Stimulated activated effector memory CD8-positive, alpha-beta T cell treated with anti-CD3 and anti-CD28 coated beads, Interleukin-12 subunit alpha, Interleukin-12 subunit beta, amount 100 ng/mL, for 72 hours (primary cell): ENCODE measurements around the gene FGR.

Source experiments
- ATAC-seq: fragments of 150-1000 bp; cut with Tn5 transposase; 2 replicates; pipeline ENCODE4 v1.10.0; 2021
- DNase-seq, 2 donors: peaks; one replicate each; pipeline ENCODE4 v3.0.0; 2021 to 2022; ENCODE audit warnings: low spot score in 2 of 2
- H3K27ac Mint-ChIP-seq: one replicate; pipeline ENCODE4 v1.8.0; 2022; ENCODE audit warnings: mild to moderate bottlenecking, mixed read lengths
- H3K36me3 Mint-ChIP-seq: one replicate; pipeline ENCODE4 v1.8.0; 2022; ENCODE audit warnings: mild to moderate bottlenecking, mixed read lengths
- H3K4me1 Mint-ChIP-seq: one replicate; pipeline ENCODE4 v1.8.0; 2022; ENCODE audit warnings: mixed read lengths
- H3K4me3 Mint-ChIP-seq: one replicate; pipeline ENCODE4 v1.8.0; 2022; ENCODE audit warnings: mild to moderate bottlenecking, mixed read lengths
- H3K9me3 Mint-ChIP-seq: one replicate; pipeline ENCODE4 v1.8.0; 2022; ENCODE audit warnings: mixed read lengths

Gene FGR

DNA sequence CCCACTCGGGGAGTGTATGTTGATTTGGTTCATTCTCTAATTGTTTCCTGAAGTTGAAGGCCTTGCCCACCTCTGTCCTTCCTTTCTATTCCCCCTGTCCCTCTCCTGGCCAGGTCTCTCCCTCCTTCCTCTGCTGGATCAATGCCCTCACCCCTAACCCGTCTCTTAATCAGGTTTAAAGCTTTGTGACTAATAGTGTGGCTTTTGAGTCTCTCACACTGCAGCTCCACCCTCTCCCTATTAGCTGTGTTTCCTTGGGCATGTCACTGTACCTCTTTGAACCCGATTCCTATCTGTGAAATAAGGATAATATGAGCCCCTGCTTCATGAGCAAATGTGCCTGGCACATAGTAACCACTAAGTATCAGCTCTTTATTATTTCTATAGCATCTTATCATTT lies 51.5 kb downstream of the FGR start:
- DNase-seq (no peak), ATAC-seq (no peak)
- peaks cover 40% of the 10 kb centered on the region for H3K4me1 Mint-ChIP-seq
- H3K27ac Mint-ChIP-seq, result no peak overlapping the region
- H3K9me3 Mint-ChIP-seq, result no peaks in the 10 kb centered on the region
- H3K4me3 Mint-ChIP-seq, result no peak overlapping the region
- H3K36me3 Mint-ChIP-seq, result no peaks in the 10 kb centered on the region

DNA sequence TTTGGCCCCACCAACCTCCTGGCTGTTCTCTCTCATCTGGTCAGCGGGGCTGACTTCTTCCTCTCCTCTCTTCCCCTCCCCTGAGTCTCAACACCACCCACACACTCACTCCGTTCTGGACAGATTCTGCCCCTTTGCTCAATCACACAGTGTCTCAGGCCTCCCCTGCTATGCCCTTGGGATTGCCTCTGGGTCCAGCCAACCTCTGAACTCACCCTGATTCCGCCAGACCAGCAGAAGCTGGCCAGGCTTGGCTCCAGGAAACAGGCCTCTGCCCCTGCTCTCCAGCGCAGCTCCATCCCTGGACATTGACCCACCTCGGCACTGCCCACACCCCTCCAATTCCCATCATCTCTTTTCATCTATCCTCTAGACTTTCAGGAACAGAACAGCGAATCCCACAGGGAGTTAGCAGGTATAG lies 53.2 kb downstream of the FGR start:
- no peaks in the 10 kb centered on the region for H3K9me3 Mint-ChIP-seq
- H3K4me3 Mint-ChIP-seq, result no peak overlapping the region

DNA sequence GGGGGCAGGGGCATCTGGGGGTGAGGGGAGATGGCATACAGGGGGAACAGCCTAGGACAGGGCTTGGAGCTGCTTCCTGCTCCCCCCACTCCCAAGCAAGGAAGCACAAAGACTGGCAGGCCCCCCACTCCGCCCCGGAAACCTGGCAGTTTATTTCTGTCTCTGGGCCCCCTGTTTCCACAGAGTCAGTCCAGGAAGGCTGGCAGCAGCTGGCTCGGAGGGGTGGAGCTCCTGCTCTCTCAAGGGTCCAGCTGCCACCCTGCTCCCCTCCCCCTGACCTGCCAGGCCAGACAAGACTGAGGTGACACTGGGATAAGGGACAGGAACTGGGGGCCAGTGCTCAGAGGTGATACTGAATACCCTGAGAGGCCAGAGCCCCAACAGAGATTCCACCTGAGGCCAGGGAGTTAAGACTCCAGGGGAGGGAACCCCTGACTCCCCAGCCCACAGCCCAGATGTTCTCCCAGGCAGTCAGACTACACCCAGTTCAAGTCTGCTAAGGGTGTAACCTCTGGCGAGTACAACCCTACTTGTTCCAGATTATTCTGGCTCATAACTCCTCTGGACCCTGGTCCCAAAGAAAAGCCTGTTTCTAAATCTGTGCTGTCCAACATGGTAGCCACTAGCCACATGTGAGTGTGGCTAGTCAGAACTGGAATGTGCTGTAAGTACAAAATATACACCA lies 57.3 kb downstream of the FGR start:
- no peak overlapping the region for H3K4me3 Mint-ChIP-seq
- peaks cover 45% of the 10 kb centered on the region for H3K4me1 Mint-ChIP-seq
- DNase-seq (no peak), ATAC-seq (no peak)
- H3K36me3 Mint-ChIP-seq, result peaks cover 5% of the 10 kb centered on the region
- H3K27ac Mint-ChIP-seq, result no peak overlapping the region
- H3K9me3 Mint-ChIP-seq, result no peaks in the 10 kb centered on the region

More for the DNA sequence above, 53.2 kb downstream of the FGR start:
- Mint-ChIP-seq H3K36me3 (no peaks in the 10 kb centered on the region), H3K4me1 (peaks cover 40% of the 10 kb centered on the region), H3K27ac (peak overlapping the region; percentile 29)
- DNase-seq (no peak), ATAC-seq (no peak)

DNA sequence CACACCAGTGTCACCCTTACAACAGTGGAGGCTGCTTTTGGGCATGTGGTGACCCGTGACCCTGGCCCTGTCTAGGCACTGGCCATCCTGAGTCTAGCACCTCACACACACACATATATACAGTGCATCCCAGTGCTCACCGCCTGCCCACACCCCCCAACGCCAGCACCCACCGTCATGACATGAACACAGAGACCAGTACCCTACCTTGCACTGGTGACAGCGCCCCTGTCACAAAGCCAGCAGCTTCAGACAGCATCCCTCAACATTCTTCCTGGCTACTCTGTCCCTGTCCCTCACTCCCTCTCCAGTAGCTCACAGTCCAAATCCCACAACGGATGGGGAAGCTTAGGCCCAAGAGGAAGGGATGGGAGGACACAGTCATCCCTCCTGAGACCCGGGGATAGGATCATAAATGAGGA lies 58.2 kb downstream of the FGR start:
- ATAC-seq (no peak), DNase-seq (no peak)
- H3K4me3 Mint-ChIP-seq, result no peak overlapping the region
- H3K27ac Mint-ChIP-seq, result peak overlapping the region; percentile 29
- H3K36me3 Mint-ChIP-seq, result peaks cover 5% of the 10 kb centered on the region
- H3K9me3 Mint-ChIP-seq, result no peaks in the 10 kb centered on the region
- peaks cover 43% of the 10 kb centered on the region for H3K4me1 Mint-ChIP-seq

DNA sequence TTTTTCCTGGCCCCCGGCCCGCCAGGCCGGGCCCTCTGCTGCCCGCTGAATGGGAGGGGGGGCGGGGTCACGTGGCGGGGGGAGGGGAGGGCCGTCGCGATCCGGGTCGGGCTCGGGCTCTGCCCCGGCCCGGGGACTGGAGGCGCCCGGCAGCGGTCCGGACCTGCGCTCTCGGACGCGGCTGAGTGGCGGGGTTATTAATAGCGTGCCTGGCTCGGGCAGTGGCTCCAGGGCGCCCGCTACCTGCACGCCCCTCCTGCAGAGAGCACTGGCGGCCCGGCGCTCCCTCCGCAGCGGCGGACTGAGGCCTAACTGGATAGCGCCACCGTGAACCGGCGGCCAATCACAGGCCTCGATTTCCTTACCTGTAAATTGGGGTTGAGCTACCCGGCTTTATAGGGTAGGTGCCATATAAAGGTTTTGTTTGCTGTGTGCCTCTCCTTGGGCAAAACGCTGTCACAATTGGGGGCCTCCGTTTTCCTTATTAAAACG lies 59.1 kb downstream of the FGR start:
- no peak for DNase-seq
- H3K9me3 Mint-ChIP-seq, result no peaks in the 10 kb centered on the region
- H3K4me3 Mint-ChIP-seq, result no peak overlapping the region
- ATAC-seq, result no peak
- H3K27ac Mint-ChIP-seq, result no peak overlapping the region
- peaks cover 41% of the 10 kb centered on the region for H3K4me1 Mint-ChIP-seq
- peaks cover 5% of the 10 kb centered on the region for H3K36me3 Mint-ChIP-seq

DNA sequence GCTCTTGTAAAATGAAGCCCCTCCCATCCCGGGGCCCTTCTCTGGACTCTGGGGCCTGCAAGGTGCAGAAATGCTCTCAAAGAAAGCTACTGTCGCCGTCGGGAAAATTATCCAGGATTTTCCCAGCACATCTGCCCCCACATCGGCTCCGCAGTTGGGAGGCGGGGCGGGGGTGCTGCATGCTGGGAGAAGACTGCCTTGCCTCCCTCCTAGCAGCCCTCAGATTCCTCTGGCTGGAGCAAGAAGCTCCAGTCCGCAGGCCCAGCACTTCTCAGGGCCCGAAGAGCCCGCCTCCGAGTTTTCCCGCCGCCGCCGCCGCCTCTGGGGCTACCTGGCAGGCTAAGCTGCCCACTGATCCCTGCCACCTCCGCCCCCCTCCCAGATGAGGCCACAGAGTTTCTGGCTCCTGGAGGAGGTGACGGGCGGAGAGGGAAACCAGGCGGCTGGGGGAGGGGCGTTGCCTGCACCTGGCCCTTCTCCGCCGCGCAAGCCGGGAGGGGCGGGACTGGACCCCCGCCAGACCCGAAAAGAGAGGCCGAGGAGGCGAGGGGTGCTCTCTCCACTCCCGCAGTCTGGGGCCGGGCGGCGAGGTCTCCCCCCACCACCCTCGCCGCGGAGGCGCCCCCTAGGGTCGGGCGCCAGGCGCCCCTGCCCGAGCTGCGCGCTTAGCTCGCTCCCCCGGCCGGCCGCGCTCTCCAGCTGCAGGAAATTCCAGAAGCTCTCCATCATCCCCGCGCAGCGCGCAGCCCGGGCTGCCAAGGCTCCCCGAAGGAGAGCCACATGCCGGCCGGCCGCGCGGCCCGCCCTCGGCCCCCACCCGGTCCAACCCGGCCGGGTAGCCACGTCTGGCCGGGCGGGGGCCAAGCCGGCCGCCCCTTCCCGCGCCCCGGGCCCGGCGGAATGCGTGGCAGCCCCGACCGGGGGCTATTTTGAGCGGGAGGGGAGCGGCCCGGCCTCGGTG lies 59.8 kb downstream of the FGR start:
- no peak overlapping the region for H3K4me3 Mint-ChIP-seq

DNA sequence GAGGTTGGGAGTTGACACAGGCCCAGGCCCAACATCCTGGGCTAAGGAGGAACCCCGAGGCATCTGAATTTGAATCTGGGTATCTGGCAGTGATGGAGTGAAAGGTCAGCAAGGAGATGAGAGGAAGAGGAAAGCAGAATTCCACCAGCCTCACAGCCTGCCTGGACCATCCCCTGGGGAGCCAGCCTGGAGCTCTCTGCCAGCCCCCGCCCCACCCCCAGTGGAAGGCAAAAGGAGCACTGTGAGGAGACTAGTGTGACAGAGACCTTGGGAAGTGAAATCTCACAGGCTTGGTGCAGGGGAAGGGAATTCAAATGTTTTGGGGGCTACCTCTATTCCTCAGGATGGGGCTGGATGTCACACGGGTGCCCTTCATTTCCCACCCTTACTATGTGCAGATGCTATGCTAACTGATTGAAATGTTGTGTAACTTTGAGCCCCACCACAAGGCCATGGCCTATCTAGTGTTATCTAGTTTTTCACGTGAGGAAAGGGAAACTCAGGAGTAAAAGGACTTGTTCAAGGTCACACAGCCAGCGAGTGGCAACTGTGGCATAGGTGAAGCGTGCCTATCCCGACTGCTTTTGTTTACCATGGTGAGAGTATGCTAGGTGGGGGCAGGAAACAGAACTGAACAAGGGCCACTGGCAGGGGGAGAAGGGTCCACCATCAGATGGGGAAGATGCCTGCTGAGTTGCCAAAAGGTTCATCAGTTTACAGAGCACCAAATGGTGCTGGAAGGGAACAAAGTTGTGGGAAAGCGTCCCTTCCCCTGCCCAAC lies 60.8 kb downstream of the FGR start:
- DNase-seq, result no peak
- Mint-ChIP-seq H3K4me1 (peaks cover 41% of the 10 kb centered on the region), H3K27ac (peak overlapping the region; percentile 6)

More for the DNA sequence above, 59.8 kb downstream of the FGR start:
- ATAC-seq (no peak), DNase-seq (no peak)
- Mint-ChIP-seq H3K27ac (peak overlapping the region; percentile 6), H3K9me3 (no peaks in the 10 kb centered on the region), H3K4me1 (peaks cover 44% of the 10 kb centered on the region), H3K36me3 (peaks cover 5% of the 10 kb centered on the region)

DNA sequence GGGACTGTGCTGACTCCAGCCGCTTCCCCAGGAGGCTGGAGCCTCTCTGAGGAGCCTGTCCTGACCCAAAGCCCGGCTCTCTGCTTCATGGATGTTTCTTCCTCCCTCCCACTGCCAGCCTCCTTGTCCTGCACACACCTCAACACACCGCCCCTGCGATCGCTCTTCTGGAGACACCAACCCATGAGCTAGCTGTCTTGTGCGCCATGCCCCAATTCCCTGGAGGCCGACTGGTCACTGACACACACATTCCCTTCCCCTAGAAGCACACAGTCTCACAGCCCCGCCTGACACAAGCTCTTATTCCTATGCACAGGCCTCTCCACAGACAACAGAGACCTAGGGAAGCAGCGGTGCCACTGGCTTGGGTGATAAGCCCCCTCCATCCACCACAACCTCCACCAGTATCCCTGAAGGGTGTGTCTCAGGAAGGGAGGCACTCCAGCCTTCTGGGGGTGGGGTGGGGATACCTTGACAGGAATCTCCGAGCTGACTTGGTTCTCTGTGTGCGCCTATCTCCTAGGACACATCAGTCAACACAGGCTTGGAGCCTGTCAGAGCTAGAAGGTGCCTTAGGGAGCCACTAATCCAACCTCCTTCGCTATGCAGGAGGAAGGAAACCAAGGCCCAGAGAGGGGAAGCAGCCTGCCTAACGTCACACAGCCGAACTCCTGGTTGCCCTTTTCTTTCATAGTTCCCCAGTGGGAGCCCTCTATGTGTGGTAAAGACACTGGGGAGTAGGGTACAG lies 62.1 kb downstream of the FGR start:
- H3K4me3 Mint-ChIP-seq, result no peak overlapping the region
- peak overlapping the region; percentile 17 for H3K27ac Mint-ChIP-seq
- peaks cover 10% of the 10 kb centered on the region for H3K36me3 Mint-ChIP-seq
- ATAC-seq (no peak), DNase-seq (no peak)
- H3K4me1 Mint-ChIP-seq, result peaks cover 51% of the 10 kb centered on the region
- H3K9me3 Mint-ChIP-seq, result no peaks in the 10 kb centered on the region

More for the DNA sequence above, 60.8 kb downstream of the FGR start:
- no peak overlapping the region for H3K4me3 Mint-ChIP-seq
- no peak for ATAC-seq
- H3K36me3 Mint-ChIP-seq, result peaks cover 5% of the 10 kb centered on the region
- no peaks in the 10 kb centered on the region for H3K9me3 Mint-ChIP-seq

DNA sequence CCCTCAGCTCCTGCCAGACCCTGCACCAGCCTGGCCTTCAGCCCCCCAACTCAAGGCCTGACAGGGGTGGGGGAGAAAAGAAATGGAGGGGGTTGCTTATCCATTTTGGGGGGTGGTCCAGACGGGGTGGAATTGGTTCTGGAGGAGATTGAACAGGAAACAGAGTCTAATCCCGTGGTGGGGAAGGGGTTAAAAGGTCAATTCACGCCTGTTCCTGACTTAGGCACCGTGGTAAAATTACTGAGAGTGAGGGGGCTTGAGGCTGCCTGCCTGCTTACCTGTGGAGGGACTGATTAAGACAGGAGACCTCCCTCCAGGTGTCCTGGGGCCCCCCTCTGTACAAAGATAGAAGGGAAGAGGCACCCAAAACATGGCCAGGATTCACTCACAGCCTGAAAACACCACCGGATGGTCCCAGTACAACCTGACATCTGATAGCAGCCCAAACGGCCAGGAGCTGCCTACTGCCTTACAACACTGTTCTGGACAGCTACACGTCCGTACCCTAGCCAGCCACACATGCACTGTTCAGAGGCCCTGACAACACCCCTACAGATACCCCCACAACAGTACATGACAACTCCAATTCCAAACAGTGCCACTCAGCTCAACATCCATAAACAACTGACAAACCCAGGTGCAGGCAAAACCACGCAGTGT lies 62.8 kb downstream of the FGR start:
- H3K4me1 Mint-ChIP-seq, result peaks cover 55% of the 10 kb centered on the region
- DNase-seq (no peak), ATAC-seq (no peak)
- no peaks in the 10 kb centered on the region for H3K9me3 Mint-ChIP-seq
- H3K27ac Mint-ChIP-seq, result peak overlapping the region; percentile 17
- H3K4me3 Mint-ChIP-seq, result no peak overlapping the region
- H3K36me3 Mint-ChIP-seq, result peaks cover 11% of the 10 kb centered on the region

DNA sequence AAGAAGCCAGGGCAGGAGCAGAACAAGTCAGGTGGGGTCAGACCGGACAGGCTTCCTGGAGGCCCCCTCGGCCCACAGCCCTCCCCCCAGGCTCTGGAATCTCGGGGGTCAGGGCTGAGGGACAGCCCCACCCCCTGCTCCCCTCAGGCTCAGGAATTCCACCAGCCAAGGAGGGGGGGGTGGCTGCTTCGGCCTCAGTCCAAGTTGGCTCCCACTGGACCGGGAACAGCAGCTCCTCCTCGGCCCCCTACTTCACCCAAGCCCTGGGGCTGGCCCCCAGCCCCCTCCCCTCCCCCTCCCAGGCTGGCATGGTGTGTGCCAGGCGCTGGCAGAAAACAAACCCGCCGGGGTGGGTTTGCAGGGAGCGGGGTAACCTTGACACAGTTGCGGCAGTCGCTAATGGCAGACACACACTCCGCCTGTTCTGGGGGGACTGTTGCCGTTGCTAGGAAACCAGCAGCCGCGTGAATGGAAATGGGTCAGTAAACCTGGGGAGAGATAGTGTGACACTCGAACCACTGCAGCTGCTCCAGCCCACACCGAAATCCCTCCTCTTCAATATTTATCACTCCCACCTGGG lies 63.5 kb downstream of the FGR start:
- DNase-seq (no peak), ATAC-seq (no peak)
- Mint-ChIP-seq H3K36me3 (peaks cover 14% of the 10 kb centered on the region), H3K9me3 (no peaks in the 10 kb centered on the region), H3K4me1 (peaks cover 55% of the 10 kb centered on the region), H3K4me3 (no peak overlapping the region), H3K27ac (no peak overlapping the region)

DNA sequence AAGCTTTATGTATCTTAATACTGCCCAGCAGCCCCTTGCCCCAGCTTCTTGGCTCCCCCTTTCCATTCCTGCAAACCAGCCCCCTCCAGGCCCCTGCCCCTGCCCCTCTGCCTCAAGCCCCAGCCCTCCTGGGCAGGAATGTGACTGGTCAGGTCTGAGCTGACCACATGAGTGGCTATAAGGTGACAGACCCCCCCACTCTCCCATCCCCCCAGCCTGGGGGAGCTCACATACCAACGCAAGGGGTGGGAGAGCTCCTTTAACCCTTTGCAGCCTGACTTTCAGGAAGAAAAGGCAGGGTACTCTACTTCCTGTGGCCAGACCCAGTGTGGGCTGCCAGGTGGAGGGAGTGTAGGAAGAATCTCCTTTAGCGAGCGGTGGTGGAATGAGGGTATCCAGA lies 64.2 kb downstream of the FGR start:
- Mint-ChIP-seq H3K27ac (peak overlapping the region; percentile 61), H3K4me1 (peaks cover 62% of the 10 kb centered on the region)

DNA sequence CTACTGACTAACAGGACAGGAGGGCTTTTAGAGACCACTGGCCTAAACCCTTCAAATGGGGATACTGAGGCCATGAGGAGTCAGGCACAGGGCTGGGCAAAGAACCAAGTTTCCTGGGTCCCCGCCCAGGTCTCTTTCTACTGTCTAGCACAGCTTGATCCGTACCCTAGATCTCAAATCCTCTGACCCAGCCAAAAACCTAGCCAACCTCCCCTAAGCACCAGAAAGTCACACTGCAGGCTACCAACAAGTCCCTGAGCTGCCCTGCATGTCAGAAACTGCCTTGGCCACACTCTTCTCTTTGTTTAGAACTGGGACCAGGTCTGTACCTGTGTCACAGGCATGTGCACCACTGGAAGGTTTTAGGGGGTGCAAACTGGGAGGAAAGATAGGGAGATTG lies 64.6 kb downstream of the FGR start:
- Mint-ChIP-seq H3K9me3 (no peaks in the 10 kb centered on the region), H3K36me3 (peaks cover 21% of the 10 kb centered on the region), H3K4me1 (peaks cover 63% of the 10 kb centered on the region), H3K27ac (peak overlapping the region; percentile 61), H3K4me3 (peak overlapping the region; percentile 70)
- ATAC-seq (no peak), DNase-seq (no peak)

More for the DNA sequence above, 64.2 kb downstream of the FGR start:
- Mint-ChIP-seq H3K9me3 (no peaks in the 10 kb centered on the region), H3K4me3 (no peak overlapping the region), H3K36me3 (peaks cover 21% of the 10 kb centered on the region)
- ATAC-seq (no peak), DNase-seq (no peak)

DNA sequence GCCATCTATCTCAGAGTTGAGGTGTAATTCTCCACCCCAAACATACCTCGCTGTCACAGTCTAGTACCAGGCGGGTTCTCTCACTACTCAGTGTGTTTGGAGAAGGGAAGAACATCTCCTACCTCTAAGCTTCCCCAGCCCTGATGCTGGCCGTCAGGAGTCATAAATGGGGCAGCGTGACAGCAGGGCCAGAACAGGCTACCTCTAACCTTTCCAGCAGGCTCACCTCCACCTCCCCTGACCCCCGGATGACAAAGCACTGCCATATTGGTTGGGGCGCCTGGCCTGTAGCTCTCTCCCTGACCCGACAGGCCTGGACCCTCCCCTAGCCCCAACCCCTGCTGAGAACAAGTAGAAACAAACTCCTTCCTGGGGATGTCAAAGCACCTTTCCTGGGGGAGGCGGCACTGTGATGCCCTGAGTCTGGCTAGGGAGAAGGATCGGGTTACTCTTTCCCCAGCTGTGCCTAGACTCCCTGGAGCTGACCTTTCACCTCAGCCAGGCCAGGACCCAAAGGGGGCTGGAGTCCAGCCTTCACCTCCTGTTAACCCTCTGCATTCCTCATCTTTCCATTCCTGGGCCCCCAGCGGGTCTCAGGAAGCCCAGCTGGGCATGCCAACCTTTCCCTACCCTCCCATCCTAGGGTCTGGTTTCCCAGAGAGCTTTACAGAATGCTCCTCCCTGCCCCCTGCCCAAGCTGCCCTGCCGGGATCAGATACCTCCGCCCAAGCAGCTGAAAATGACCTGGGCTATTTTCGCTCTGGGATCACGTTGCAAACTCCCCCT lies 65.3 kb downstream of the FGR start:
- H3K36me3 Mint-ChIP-seq, result peaks cover 21% of the 10 kb centered on the region
- DNase-seq (no peak), ATAC-seq (no peak)
- peak overlapping the region; percentile 61 for H3K27ac Mint-ChIP-seq
- no peaks in the 10 kb centered on the region for H3K9me3 Mint-ChIP-seq
- H3K4me3 Mint-ChIP-seq, result peak overlapping the region; percentile 70
- H3K4me1 Mint-ChIP-seq, result peaks cover 63% of the 10 kb centered on the region
